HAP-1 (cell line): ENCODE results near the gene CRIP1.

Experiments used
- DNase-seq, 2 experiments: peaks; one replicate each; pipeline ENCODE4 v3.0.0-alpha.2; 2016 to 2020; ENCODE audit warnings: low spot score in 2 of 2
- H3K27me3 ChIP-seq: fragments of 250-450 bp; sonication (Bioruptor Pico); 2 replicates; pipeline ENCODE4 v1.5.1; 2020; ENCODE audit warnings: low read depth, mild to moderate bottlenecking, moderate library complexity
- H3K36me3 ChIP-seq: fragments of 250-450 bp; sonication (Bioruptor Pico); replicated peaks from 2 replicates; pipeline ENCODE4 v1.5.1; 2020; ENCODE audit warnings: mild to moderate bottlenecking
- H3K4me1 ChIP-seq: fragments of 250-450 bp; sonication (Bioruptor Pico); 2 replicates; pipeline ENCODE4 v1.5.1; 2020; ENCODE audit warnings: mild to moderate bottlenecking
- H3K4me3 ChIP-seq: fragments of 250-450 bp; sonication (Bioruptor Pico); 2 replicates; pipeline ENCODE4 v1.5.1; 2020; ENCODE audit warnings: mild to moderate bottlenecking, moderate library complexity
- H3K9me3 ChIP-seq: fragments of 250-450 bp; sonication (Bioruptor Pico); 2 replicates; pipeline ENCODE4 v1.5.1; 2020; ENCODE audit warnings: mild to moderate bottlenecking, moderate library complexity
- in situ Hi-C: fragments of 300-500 bp; cut with MboI; formaldehyde crosslinking; loops from 3 replicates; pipeline ENCODE4 v1.14.3; 2020; ENCODE audit warnings: low sequenced_read_pairs, inconsistent platforms, mixed read lengths

Gene CRIP1

GRCh38 chr14:105458571-105458970, 28.1 kb upstream of the CRIP1 start:
- H3K4me1 ChIP-seq, result no peaks in the 10 kb centered on the region
- H3K27me3 ChIP-seq, result no peaks in the 10 kb centered on the region
- peaks cover 66% of the 10 kb centered on the region for H3K36me3 ChIP-seq
- no peak for DNase-seq
- in situ Hi-C loops, result no loop called here
- H3K4me3 ChIP-seq, result no peak overlapping the region
- H3K9me3 ChIP-seq, result no peaks in the 10 kb centered on the region

GRCh38 chr14:105460116-105460515, 26.6 kb upstream of the CRIP1 start:
- no peak overlapping the region for H3K4me3 ChIP-seq
- H3K9me3 ChIP-seq, result no peaks in the 10 kb centered on the region
- in situ Hi-C loops, result no loop called here
- no peak for DNase-seq
- H3K27me3 ChIP-seq, result no peaks in the 10 kb centered on the region
- no peaks in the 10 kb centered on the region for H3K4me1 ChIP-seq
- peaks cover 64% of the 10 kb centered on the region for H3K36me3 ChIP-seq

GRCh38 chr14:105460616-105461015, 26.1 kb upstream of the CRIP1 start:
- Histone ChIP-seq H3K36me3 (peaks cover 62% of the 10 kb centered on the region), H3K4me3 (no peak overlapping the region), H3K9me3 (no peaks in the 10 kb centered on the region), H3K27me3 (no peaks in the 10 kb centered on the region), H3K4me1 (no peaks in the 10 kb centered on the region)
- in situ Hi-C loops, result no loop called here
- no peak for DNase-seq

GRCh38 chr14:105461903-105462302, 24.8 kb upstream of the CRIP1 start:
- no peak for DNase-seq
- Histone ChIP-seq H3K9me3 (no peaks in the 10 kb centered on the region), H3K36me3 (peaks cover 59% of the 10 kb centered on the region), H3K27me3 (no peaks in the 10 kb centered on the region), H3K4me1 (no peaks in the 10 kb centered on the region), H3K4me3 (no peak overlapping the region)
- in situ Hi-C loops, result no loop called here

GRCh38 chr14:105464501-105464900, 22.2 kb upstream of the CRIP1 start:
- Histone ChIP-seq H3K27me3 (no peaks in the 10 kb centered on the region), H3K9me3 (no peaks in the 10 kb centered on the region), H3K4me3 (no peak overlapping the region), H3K36me3 (peaks cover 72% of the 10 kb centered on the region), H3K4me1 (no peaks in the 10 kb centered on the region)
- in situ Hi-C loops, result no loop called here
- no peak for DNase-seq

- no peak for DNase-seq
- H3K36me3 ChIP-seq, result peaks cover 74% of the 10 kb centered on the region
- no peak overlapping the region for H3K4me3 ChIP-seq
- in situ Hi-C loops, result no loop called here
- no peaks in the 10 kb centered on the region for H3K4me1 ChIP-seq
- no peaks in the 10 kb centered on the region for H3K27me3 ChIP-seq
- H3K9me3 ChIP-seq, result no peaks in the 10 kb centered on the region
These were observed 21.3 kb upstream of the CRIP1 start for GRCh38 chr14:105465209-105466031.

- peaks cover 73% of the 10 kb centered on the region for H3K36me3 ChIP-seq
- no peaks in the 10 kb centered on the region for H3K9me3 ChIP-seq
- no peak for DNase-seq
- no peak overlapping the region for H3K4me3 ChIP-seq
- no peaks in the 10 kb centered on the region for H3K27me3 ChIP-seq
- H3K4me1 ChIP-seq, result no peaks in the 10 kb centered on the region
- in situ Hi-C loops, result no loop called here
These were observed 20.0 kb upstream of the CRIP1 start for GRCh38 chr14:105466531-105467248.

- no peaks in the 10 kb centered on the region for H3K4me1 ChIP-seq
- DNase-seq, result no peak
- no peaks in the 10 kb centered on the region for H3K9me3 ChIP-seq
- in situ Hi-C loops, result no loop called here
- no peak overlapping the region for H3K4me3 ChIP-seq
- peaks cover 69% of the 10 kb centered on the region for H3K36me3 ChIP-seq
- H3K27me3 ChIP-seq, result no peaks in the 10 kb centered on the region
These were observed 19.3 kb upstream of the CRIP1 start for GRCh38 chr14:105467249-105467941.

- H3K36me3 ChIP-seq, result peaks cover 63% of the 10 kb centered on the region
These were observed 18.7 kb upstream of the CRIP1 start for GRCh38 chr14:105467942-105468471.

GRCh38 chr14:105468621-105469241, 18.0 kb upstream of the CRIP1 start:
- no peak for DNase-seq
- peaks cover 56% of the 10 kb centered on the region for H3K36me3 ChIP-seq
- no peaks in the 10 kb centered on the region for H3K27me3 ChIP-seq
- in situ Hi-C loops, result no loop called here
- H3K4me3 ChIP-seq, result no peak overlapping the region
- no peaks in the 10 kb centered on the region for H3K9me3 ChIP-seq
- H3K4me1 ChIP-seq, result peaks cover 4% of the 10 kb centered on the region; the same call in 1 of the 2 replicates

More at GRCh38 chr14:105467942-105468471, 18.7 kb upstream of the CRIP1 start:
- H3K27me3 ChIP-seq, result no peaks in the 10 kb centered on the region
- in situ Hi-C loops, result no loop called here
- no peak overlapping the region for H3K4me3 ChIP-seq
- no peaks in the 10 kb centered on the region for H3K9me3 ChIP-seq
- DNase-seq, result no peak
- H3K4me1 ChIP-seq, result no peaks in the 10 kb centered on the region

GRCh38 chr14:105469456-105470349, 17.0 kb upstream of the CRIP1 start:
- Histone ChIP-seq H3K27me3 (no peaks in the 10 kb centered on the region), H3K36me3 (peaks cover 49% of the 10 kb centered on the region), H3K9me3 (no peaks in the 10 kb centered on the region), H3K4me1 (peaks cover 6% of the 10 kb centered on the region; the same call in 1 of the 2 replicates), H3K4me3 (no peak overlapping the region)
- in situ Hi-C loops, result no loop called here
- no peak for DNase-seq

- no peak for DNase-seq
- H3K27me3 ChIP-seq, result peaks cover 6% of the 10 kb centered on the region
- no peak overlapping the region for H3K4me3 ChIP-seq
- peaks cover 42% of the 10 kb centered on the region for H3K36me3 ChIP-seq
- H3K4me1 ChIP-seq, result peaks cover 6% of the 10 kb centered on the region; the same call in 1 of the 2 replicates
- H3K9me3 ChIP-seq, result no peaks in the 10 kb centered on the region
- in situ Hi-C loops, result no loop called here
These were observed 16.1 kb upstream of the CRIP1 start for GRCh38 chr14:105470350-105471296.
